ENCODE results near the gene DZIP1L.
"Not testable (repeated sequence)": the region's sequence is repeated elsewhere in the genome, so short reads cannot be mapped to it uniquely, and the experiment has no call there.

DZIP1L gene, protein sequence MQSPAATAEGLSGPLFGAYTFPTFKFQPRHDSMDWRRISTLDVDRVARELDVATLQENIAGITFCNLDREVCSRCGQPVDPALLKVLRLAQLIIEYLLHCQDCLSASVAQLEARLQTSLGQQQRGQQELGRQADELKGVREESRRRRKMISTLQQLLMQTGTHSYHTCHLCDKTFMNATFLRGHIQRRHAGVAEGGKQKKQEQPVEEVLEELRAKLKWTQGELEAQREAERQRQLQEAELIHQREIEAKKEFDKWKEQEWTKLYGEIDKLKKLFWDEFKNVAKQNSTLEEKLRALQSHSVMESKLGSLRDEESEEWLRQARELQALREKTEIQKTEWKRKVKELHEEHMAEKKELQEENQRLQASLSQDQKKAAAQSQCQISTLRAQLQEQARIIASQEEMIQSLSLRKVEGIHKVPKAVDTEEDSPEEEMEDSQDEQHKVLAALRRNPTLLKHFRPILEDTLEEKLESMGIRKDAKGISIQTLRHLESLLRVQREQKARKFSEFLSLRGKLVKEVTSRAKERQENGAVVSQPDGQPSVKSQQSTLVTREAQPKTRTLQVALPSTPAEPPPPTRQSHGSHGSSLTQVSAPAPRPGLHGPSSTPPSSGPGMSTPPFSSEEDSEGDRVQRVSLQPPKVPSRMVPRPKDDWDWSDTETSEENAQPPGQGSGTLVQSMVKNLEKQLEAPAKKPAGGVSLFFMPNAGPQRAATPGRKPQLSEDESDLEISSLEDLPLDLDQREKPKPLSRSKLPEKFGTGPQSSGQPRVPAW

DNA sequence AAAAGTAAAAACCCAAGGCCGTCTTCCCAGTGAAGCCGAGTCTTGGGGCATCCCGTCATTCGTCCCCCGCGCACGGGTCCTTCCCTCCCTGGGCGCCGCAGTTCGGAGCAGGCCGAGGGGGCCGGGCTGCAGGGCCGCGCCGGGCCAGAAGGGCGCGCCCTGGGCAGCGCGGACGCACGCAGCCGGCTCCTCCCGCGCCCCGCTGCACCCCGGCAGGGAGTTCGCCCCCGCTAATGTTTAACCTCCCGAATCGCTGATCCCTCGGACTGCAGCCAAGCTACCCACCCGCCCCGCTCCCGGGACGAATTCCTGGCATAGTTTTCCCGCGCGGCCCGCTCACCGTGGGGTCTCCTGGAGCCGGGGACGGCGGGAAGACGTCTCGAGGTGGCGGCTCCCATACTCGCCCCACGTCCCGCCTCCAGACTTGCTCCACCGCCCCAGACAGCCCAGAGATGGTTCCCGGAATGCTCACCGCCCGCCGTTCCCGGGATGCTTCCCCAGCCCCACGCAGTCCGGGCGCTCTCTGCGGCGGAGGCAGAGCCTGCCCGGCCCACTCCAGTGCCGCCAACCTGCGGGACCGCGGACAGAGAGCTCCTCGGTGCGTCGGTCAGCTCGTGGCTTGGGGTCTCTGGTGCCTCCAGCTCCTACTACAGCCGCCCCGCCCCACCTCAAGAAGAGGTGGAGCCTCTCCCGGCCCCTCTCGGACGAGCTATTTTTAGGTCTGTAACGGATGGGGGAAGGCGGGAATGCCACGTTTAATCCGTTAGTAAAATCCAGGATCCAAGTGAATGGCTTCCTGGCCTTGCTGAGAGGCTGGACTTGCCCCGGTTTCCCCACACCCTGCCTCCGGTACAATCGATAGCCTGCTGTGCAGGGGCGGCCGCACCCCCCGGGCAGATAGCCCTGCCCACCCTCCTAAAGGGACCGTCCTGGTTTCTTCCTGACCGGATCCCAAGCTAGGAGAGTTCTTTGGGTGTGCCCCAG, at the start of gene DZIP1L:
DZIP1L (minus strand) TSS at position 621 of the 984 bp plus-strand sequence. CDS start 11,637 bp downstream, outside the sequence.
- H3K4me3 ChIP-seq (replicated peaks; ENCODE audit: low read depth, low read length), result peak within 1 kb of the TSS; percentile 58
- TF ChIP-seq, protein P1, sequence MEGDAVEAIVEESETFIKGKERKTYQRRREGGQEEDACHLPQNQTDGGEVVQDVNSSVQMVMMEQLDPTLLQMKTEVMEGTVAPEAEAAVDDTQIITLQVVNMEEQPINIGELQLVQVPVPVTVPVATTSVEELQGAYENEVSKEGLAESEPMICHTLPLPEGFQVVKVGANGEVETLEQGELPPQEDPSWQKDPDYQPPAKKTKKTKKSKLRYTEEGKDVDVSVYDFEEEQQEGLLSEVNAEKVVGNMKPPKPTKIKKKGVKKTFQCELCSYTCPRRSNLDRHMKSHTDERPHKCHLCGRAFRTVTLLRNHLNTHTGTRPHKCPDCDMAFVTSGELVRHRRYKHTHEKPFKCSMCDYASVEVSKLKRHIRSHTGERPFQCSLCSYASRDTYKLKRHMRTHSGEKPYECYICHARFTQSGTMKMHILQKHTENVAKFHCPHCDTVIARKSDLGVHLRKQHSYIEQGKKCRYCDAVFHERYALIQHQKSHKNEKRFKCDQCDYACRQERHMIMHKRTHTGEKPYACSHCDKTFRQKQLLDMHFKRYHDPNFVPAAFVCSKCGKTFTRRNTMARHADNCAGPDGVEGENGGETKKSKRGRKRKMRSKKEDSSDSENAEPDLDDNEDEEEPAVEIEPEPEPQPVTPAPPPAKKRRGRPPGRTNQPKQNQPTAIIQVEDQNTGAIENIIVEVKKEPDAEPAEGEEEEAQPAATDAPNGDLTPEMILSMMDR (IDR thresholded peaks at IDR 0.05; ENCODE audit: insufficient read depth, low read length, poor library complexity, severe bottlenecking), result peak; percentile 13
- H3K36me3 ChIP-seq (ENCODE audit: control insufficient read depth, insufficient read depth, low read length), result no peaks in the 10 kb centered on the region
- DNase-seq (ENCODE audit: extremely low read depth, insufficient read length), result peak; percentile 46
- peaks cover 3% of the 10 kb centered on the region; the same call in 1 of the 2 replicates for H3K27me3 ChIP-seq (replicated peaks; ENCODE audit: control insufficient read depth, insufficient read depth, low read length)

DNA sequence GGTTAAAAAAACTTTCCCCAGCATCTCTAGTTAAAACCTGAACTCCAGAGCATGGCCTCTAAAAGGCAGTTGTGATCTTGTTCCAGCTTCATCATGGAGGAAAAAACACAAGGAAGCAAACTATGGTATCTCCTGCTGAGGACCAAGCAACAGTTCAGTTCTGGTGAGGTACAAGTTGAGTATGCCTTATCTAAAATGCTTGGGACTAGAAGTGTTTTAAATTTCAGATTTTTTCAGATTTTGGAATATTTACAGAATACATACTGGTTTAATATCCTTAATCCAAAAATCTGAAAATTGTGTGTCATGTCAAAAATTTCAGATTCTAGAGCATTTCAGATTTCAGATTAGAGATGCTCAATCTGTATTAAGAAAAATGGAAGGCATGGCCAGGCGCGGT, 49.7 kb upstream of the DZIP1L start:
- TF ChIP-seq, protein P1 (IDR thresholded peaks at IDR 0.05; ENCODE audit: insufficient read depth, low read length, poor library complexity, severe bottlenecking), result no peak
- Histone ChIP-seq H3K27me3 (replicated peaks; ENCODE audit: control insufficient read depth, insufficient read depth, low read length) (no peaks in the 10 kb centered on the region), H3K36me3 (ENCODE audit: control insufficient read depth, insufficient read depth, low read length) (peaks cover 4% of the 10 kb centered on the region; the same call in 1 of the 2 replicates), H3K4me3 (replicated peaks; ENCODE audit: low read depth, low read length) (no peak overlapping the region)
- DNase-seq (ENCODE audit: extremely low read depth, insufficient read length), result no peak

DNA sequence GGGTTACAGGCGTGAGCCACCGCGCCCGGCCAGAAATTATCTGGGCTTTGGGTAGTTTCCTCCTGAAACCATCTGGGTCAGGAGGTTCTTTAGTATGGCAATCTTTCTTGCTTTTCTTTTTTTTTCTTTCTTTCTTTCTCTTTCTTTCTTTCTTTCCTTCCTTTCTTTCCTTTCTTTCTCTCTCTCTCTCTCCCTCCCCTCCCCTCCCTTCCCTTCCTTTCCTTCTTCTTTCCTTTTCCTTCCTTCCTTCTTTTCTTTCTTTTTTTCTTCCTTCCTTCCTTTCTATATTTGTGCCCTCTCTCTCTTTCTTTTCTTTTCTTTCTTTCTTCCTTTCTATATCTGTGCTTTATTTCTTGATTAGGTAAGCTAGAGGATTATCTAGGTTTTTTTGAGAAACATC, 42.3 kb upstream of the DZIP1L start:
- H3K4me3 ChIP-seq (replicated peaks; ENCODE audit: low read depth, low read length), result no peak overlapping the region
- TF ChIP-seq, protein P1 (IDR thresholded peaks at IDR 0.05; ENCODE audit: insufficient read depth, low read length, poor library complexity, severe bottlenecking), result no peak
- DNase-seq (ENCODE audit: extremely low read depth, insufficient read length), result no peak

DNA sequence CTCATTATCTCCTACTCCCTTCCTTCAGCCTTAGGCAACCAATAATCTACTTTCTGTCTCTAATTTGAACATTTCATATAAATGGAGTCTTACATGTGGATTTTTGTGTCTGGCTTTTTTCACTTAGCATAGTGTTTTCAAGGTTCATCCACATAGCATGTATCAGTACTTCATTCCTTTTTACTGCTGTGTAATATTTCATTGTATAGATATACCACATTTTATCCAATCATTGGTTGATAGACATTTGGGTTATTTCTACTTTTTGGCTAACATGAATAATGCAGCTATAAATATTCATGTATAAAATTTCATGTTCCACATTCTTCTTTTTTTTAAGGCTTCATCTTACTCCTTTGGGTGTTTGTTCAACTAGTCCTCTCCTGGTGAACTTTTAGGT, 39.1 kb upstream of the DZIP1L start:
- TF ChIP-seq, protein P1 (IDR thresholded peaks at IDR 0.05; ENCODE audit: insufficient read depth, low read length, poor library complexity, severe bottlenecking), result no peak
- no peak for DNase-seq (ENCODE audit: extremely low read depth, insufficient read length)
- no peak overlapping the region for H3K4me3 ChIP-seq (replicated peaks; ENCODE audit: low read depth, low read length)

More for the DNA sequence above, 42.3 kb upstream of the DZIP1L start:
- Histone ChIP-seq H3K27me3 (replicated peaks; ENCODE audit: control insufficient read depth, insufficient read depth, low read length) (no peaks in the 10 kb centered on the region), H3K36me3 (ENCODE audit: control insufficient read depth, insufficient read depth, low read length) (peaks cover 1% of the 10 kb centered on the region; the same call in 1 of the 2 replicates)

DNA sequence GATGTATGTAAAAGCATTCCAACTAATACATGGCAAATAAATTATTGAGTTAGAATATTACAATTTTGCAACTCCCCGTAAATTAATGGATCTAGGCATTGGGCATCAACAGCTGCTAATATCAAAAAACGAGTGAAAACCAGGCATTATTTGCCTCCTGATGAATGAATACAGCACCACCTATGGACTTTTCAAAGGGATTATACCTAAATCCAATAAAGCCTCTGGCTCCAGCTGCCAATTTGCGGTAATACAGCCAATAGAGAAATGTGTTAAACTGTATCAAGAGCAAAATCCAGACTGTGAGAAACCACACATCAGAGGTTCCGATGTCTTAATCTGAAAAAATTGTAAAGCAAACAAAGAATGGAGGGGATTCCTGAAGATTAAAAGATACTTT, 33.1 kb upstream of the DZIP1L start:
- Histone ChIP-seq H3K27me3 (replicated peaks; ENCODE audit: control insufficient read depth, insufficient read depth, low read length) (no peaks in the 10 kb centered on the region), H3K4me3 (replicated peaks; ENCODE audit: low read depth, low read length) (no peak overlapping the region), H3K36me3 (ENCODE audit: control insufficient read depth, insufficient read depth, low read length) (no peaks in the 10 kb centered on the region)
- DNase-seq (ENCODE audit: extremely low read depth, insufficient read length), result no peak
- TF ChIP-seq, protein P1 (IDR thresholded peaks at IDR 0.05; ENCODE audit: insufficient read depth, low read length, poor library complexity, severe bottlenecking), result no peak

More for the DNA sequence above, 39.1 kb upstream of the DZIP1L start:
- Histone ChIP-seq H3K27me3 (replicated peaks; ENCODE audit: control insufficient read depth, insufficient read depth, low read length) (no peaks in the 10 kb centered on the region), H3K36me3 (ENCODE audit: control insufficient read depth, insufficient read depth, low read length) (no peaks in the 10 kb centered on the region)

DNA sequence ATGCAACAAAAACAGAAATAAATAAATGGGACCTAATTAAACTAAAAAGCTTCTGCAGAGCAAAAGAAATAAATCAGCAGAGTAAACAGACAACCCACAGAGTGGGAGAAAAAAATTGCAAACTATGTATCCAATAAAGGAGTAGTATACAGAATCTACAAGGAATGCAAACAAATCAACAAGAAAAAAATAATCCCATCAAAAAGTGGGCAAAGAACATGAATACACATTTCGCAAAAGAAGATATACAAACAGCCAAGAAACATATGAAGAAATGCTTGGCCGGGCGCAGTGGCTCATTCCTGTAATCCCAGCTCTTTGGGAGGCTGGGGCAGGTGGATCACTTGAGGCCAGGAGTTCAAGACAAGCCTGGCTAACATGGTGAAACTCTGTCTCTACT, 26.8 kb upstream of the DZIP1L start:
- H3K27me3 ChIP-seq (replicated peaks; ENCODE audit: control insufficient read depth, insufficient read depth, low read length); H3K36me3 ChIP-seq (ENCODE audit: control insufficient read depth, insufficient read depth, low read length); DNase-seq (ENCODE audit: extremely low read depth, insufficient read length); H3K4me3 ChIP-seq (replicated peaks; ENCODE audit: low read depth, low read length): not testable (repeated sequence)

Measured in GM06990 (cell line).